SW480 (cell line): ENCODE measurements around the gene CST7.

Source experiments
- DNase-seq: peaks from one replicate; pipeline ENCODE4 v3.0.0-alpha.2; 2016; ENCODE audit warnings: low spot score

CST7 gene

DNA sequence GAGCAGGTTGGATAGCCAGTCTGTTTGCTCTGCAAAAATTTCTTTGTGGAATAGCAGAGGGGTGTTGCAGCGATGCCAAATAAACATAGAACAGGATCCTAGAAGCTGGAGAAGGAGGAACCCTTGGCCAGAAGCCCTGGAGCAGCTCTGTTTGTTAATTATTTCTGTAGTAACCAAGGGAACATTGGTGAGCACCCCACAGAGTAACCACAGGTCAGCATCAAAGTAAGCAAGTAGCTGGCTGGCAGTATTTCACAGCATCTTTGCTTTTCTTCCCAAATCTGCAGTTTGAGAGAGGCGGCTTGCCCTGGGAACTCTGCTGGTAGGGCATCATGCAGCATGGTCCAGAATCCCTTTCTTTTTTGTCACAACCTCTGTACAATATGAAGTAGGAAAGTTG lies 56.2 kb downstream of the CST7 start:
- no peak for DNase-seq

GRCh38 chr20:25005661-25006060 lies 56.6 kb downstream of the CST7 start:
- no peak for DNase-seq

DNA sequence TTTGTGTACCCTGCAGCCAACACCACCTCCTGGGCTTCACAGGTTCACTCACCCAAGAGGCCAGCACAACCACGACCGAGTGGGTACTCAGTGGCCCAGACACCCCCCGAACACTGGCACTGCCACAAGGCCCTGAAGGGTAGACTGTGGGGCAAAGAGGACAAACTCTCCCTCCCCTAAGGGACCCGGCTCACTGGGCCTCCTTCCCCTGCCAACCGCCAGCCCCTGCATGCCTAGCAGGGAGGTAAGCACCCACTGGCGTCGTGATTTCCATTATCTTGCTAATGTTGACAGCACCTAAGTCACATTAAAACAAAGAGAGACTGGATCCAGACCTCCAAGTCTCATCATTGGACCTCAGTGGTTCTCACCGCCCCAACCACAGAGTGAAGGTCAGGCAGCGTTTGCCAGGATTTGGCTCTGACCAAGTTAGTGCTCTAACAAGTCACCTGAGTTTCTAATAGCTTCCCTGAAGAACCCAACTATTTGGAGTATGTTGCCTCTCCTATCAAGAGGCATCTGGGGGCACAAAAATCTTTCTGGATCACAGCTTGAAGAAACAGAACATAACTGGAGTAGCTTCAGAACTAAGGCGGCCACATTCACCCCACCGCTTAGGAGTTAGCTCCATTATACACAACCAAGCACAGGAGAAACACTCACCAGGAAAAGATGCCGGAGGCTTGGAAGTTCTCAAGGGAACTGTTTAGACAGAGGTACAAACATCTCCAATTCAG lies 57.5 kb downstream of the CST7 start:
- DNase-seq: no peak

GRCh38 chr20:25007491-25008305 lies 58.6 kb downstream of the CST7 start:
- DNase-seq: no peak

DNA sequence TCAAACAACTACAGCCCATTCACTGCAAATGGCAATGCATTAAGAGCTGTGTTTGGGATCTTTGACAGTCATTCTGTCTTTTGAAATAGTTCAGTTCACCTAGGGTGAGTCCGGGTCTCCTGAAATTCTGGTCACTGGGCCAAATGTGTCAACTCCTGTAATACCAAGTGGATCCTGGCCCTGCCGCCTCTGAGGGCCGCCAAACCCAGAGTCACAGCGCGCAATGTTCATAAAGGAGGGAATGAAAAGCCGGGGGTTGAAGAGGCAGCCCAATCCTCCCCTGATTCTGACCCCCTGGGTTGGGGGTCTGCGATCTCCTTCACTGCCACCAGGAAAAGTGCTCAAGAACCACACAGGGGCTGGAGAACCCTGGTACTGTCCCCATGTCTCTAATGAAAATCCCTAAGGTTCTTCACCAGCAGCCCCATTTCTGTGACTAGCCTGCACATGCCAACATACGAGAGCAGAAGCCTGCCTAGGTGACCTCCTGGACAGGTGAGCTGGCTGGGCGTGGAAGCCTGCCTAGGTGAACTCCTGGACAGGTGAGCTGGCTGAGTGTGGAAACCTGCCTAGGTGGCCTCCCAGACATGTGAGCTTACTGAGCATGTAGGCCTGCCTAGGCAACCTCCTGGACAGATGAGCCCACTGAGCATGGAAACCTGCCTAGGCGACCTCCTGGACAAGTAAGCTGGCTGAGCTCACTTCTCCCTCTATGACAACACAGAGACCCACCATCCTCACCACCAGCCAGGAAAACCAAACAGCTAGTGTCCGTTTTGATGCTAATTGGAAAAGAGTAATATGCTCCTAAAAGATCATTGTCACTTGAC lies 59.5 kb downstream of the CST7 start:
- DNase-seq: no peak
